Activated naive CD4-positive, alpha-beta T cell treated with anti-CD3 and anti-CD28 coated beads, Interleukin-2, amount 50 U/mL, for 72 hours (primary cell): ENCODE data around the gene RSPO4. TPM values are rescaled to one million over a fixed set of nuclear protein-coding genes. Genes with fewer than 3 reads are reported as not detected.

ENCODE experiments used
- ATAC-seq, 2 donors: fragments of 150-1000 bp; cut with Tn5 transposase; 2 replicates each; pipeline ENCODE4 v1.10.0; 2021; ENCODE audit warnings: mild to moderate bottlenecking in 2 of 2, moderate library complexity in 2 of 2
- DNase-seq, 2 donors: peaks; one replicate each; pipeline ENCODE4 v3.0.0; 2021 to 2022; ENCODE audit warnings: low spot score in 2 of 2
- H3K27ac Mint-ChIP-seq, 2 donors: one replicate each; pipeline ENCODE4 v1.8.0; 2022; ENCODE audit warnings: mild to moderate bottlenecking in 2 of 2, mixed read lengths in 2 of 2
- H3K36me3 Mint-ChIP-seq, 2 donors: one replicate each; pipeline ENCODE4 v1.8.0; 2022; ENCODE audit warnings: mixed read lengths in 2 of 2
- H3K9me3 Mint-ChIP-seq, 2 donors: one replicate each; pipeline ENCODE4 v1.8.0; 2022; ENCODE audit warnings: mixed read lengths in 2 of 2
- total RNA-seq, 2 donors: library from RNA; stranded (reverse); gene quantifications; one replicate each; pipeline ENCODE4 v1.2.3, GENCODE V29; 2022

The RSPO4 gene
- total RNA-seq, 2 donors from 2014 or later = not detected

GRCh38 chr20:911882-912600 is 90.1 kb downstream of the RSPO4 start:
- H3K36me3 Mint-ChIP-seq = no peaks in the 10 kb centered on the region
- peak overlapping the region in 1 of 2 donors; percentile 5 for H3K27ac Mint-ChIP-seq
- ATAC-seq (peak in 1 of 2 donors; percentile 44), DNase-seq (peak in 1 of 2 donors; percentile 38)
- H3K9me3 Mint-ChIP-seq = no peaks in the 10 kb centered on the region

- H3K27ac Mint-ChIP-seq = no peak overlapping the region
- ATAC-seq = peak in 1 of 2 donors; percentile 40
Observed at GRCh38 chr20:910870-911770, 91.0 kb downstream of the RSPO4 start.

GRCh38 chr20:910132-910869 is 91.8 kb downstream of the RSPO4 start:
- Mint-ChIP-seq H3K36me3 (no peaks in the 10 kb centered on the region), H3K9me3 (no peaks in the 10 kb centered on the region), H3K27ac (no peak overlapping the region)
- DNase-seq = peak in 1 of 2 donors; percentile 25
- ATAC-seq = no peak

More at GRCh38 chr20:910870-911770, 91.0 kb downstream of the RSPO4 start:
- no peaks in the 10 kb centered on the region for H3K9me3 Mint-ChIP-seq
- peak in 1 of 2 donors; percentile 41 for DNase-seq
- H3K36me3 Mint-ChIP-seq = no peaks in the 10 kb centered on the region

GRCh38 chr20:909641-910040 is 92.5 kb downstream of the RSPO4 start:
- Mint-ChIP-seq H3K27ac (no peak overlapping the region), H3K36me3 (no peaks in the 10 kb centered on the region), H3K9me3 (no peaks in the 10 kb centered on the region)
- DNase-seq = peak in 1 of 2 donors; percentile 42
- no peak for ATAC-seq

Other genes with a start within 250 kb of the RSPO4 start
- gene SLC52A3, start 233.8 kb downstream of the RSPO4 start, total RNA-seq = not detected
- 10 to 100 TPM; 12.0 to 25.7 TPM for gene FAM110A, start 168.6 kb downstream of the RSPO4 start, total RNA-seq
- gene ANGPT4, start 86.0 kb downstream of the RSPO4 start, total RNA-seq = under 1 TPM in 1 of 2 donors, not detected in 1; 0.06 TPM
- 100 to 1,000 TPM in 1 of 2 donors, 10 to 100 TPM in 1; 89.6 to 151 TPM for gene PSMF1, start 116.3 kb upstream of the RSPO4 start, total RNA-seq
- gene TMEM74B, start 182.7 kb upstream of the RSPO4 start, total RNA-seq = 1 to 10 TPM in 1 of 2 donors, not detected in 1; 8.3 TPM
- gene C20orf202, start 201.1 kb upstream of the RSPO4 start, total RNA-seq = under 1 TPM; 0.19 to 0.55 TPM
- under 1 TPM; 0.25 to 0.47 TPM for gene RAD21L1, start 223.7 kb upstream of the RSPO4 start, total RNA-seq